NCI-H524 (cell line): ENCODE results near the gene CDH12.

Experiments used
- DNase-seq, 2 experiments: peaks; one replicate each; lab custom pipeline; 2025; lab: John Stamatoyannopoulos, UW

CDH12 gene

DNA sequence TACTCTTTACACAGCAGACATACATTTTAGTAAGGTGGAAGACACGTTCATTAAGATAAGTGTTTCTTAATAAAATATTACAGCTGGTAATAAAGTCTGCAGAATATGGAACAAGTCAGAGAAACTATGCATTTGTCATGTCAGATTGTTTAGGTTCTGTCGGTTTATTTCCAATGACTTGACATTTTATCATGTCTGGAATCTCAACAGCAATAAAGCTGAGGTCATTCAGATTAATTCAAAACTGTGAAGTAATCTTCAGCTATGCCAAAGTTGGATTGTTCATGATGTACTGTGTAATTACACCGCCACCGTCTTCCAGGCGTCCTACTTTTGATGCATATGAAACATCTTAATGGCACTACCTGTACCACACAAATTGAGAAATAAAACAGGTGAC is 1032.6 kb downstream of the CDH12 start:
- DNase-seq: no peak

DNA sequence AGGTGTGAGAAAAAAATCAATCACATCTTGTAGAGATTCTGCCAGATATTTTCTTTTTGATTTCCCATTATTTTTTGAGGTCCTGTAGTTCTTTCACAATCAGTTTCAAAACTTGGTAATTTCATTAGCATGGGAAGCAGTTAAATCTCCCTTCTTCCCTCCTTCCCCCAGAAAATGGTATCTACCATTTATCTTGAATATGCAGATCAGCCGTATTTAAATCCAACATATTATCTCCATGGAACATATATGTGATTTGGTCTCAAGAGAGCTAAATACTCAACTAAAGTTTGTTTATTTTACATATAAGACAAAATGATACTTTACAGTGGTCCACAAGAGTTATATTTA is 1034.8 kb downstream of the CDH12 start:
- no peak for DNase-seq

DNA sequence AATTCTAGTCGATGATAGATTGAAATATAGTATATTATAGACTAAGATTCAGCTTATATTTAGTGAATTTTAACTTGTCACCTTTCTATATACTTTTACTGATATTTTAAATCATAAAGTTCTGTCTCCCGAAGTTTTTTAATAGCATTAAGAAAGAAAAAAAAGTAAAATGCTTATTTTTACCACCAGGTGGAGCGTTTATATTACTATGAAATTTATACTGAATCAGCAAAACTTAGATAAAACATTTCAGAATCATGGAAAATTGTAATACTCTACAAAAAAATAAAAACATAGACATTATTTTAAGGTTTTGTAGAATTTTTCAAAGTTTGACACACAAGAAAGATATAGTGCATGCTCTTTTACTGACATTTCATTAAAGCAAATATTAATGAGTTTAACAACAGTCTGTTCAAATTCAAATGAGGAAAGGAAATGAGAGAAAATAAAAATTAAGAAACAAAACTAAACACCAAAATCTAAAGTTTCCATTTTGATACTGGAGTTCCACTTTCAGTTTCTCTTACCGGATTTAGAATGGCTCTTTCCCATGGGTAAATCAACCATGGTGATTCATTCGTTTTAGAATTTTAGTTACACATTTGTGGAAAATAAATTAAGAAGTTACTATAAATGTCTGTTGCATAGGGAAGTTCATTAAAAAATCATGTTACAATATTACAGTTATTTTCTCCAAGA is 1035.3 kb downstream of the CDH12 start:
- DNase-seq: peak in 1 of 2 experiments; percentile 19

GRCh38 chr5:21810737-21811316 is 1042.3 kb downstream of the CDH12 start:
- DNase-seq: peak in 1 of 2 experiments; percentile 62

GRCh38 chr5:21809611-21810010 is 1043.5 kb downstream of the CDH12 start:
- DNase-seq: no peak

DNA sequence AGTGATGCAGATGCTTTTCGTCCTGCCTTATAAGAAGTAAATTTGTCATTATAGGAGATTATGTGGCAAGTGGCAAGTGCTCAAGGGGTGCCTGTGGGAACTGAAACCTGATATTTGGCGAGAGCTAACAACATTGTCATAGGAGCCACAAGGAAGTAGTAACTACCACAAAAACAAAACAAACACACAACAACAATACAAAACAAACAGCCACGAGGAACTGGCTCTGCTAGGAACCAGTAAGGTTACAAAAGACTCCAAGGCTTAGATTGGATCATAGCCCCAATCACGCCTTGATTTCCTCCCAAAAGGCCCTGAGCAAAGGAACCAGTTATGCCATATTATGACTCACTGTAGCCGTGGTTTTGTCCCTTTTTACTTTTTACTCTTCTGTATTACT is 1045.2 kb downstream of the CDH12 start:
- DNase-seq: peak in 1 of 2 experiments; percentile 76

GRCh38 chr5:21806943-21807342 is 1046.2 kb downstream of the CDH12 start:
- DNase-seq: no peak

- no peak for DNase-seq
Observed at GRCh38 chr5:21806271-21806670, 1046.9 kb downstream of the CDH12 start.

- DNase-seq: peak; percentile 25 to 76
Observed at GRCh38 chr5:21802869-21803490, 1050.2 kb downstream of the CDH12 start.

DNA sequence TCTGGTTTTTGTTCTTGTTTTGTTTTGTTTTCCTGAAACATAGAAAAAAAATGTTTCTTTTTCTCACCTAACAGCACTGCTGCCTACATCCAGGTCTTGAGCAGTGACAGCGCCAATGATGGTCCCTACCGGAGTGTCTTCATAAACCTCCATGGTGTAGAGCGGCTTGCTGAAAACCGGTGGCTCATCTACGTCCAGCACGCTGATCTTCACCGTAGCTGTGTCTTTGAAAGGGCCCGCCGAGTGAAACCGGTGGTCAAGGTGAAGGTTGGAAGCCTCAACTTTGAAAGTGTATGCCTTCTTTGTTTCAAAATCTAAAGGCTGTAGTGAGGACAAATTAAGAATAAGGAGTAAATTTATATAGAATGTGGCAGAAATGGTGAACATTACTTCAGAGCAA is 1051.0 kb downstream of the CDH12 start:
- DNase-seq: no peak

- DNase-seq: no peak
Observed at GRCh38 chr5:21792748-21793147, 1060.4 kb downstream of the CDH12 start.

GRCh38 chr5:21791304-21791703 is 1061.8 kb downstream of the CDH12 start:
- no peak for DNase-seq

DNA sequence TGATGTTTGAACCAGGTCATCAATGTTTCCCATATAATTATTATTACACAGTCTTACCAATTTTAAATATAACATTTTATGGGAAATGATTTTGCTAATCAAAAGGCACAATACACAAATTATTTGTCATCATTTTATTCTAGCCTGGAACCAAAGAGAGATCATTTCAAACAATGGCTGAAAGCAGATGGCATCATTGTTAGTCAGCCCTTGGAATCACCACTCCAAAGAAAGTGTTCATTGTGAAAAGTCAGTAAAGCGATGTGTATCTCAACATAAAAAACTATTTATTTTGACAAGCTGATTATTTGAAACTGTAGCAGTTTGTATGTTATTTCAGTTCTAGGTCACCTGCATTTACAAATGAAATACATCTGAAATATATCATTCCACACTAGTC is 1068.7 kb downstream of the CDH12 start:
- DNase-seq: no peak

DNA sequence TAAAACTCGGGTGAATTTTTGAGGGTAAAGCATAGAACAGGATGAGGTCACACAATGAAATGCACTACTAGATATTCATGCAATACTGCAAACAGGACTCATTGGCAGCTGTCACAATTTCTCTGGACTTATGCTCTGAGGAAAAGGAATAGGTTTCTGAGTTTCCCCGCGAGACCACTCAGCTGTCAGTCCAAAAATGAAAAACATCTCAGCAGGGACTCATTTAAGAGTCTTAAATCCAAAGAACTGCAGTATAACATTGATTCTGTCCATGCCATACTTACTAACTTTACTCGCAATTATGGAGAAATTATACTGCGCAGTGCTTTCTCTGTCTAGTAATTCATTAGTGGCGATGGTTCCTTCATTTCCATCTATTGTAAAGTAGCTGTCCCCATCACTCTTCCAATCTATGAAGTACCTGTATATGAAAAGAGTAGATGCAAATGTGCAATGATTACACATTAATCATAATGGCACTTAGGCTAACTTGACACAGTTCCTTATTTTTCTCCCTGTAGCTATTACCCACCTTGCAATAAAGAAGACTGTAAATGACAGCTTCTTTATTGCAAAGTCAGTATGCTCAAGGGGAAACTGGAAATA is 1070.0 kb downstream of the CDH12 start:
- DNase-seq: no peak

DNA sequence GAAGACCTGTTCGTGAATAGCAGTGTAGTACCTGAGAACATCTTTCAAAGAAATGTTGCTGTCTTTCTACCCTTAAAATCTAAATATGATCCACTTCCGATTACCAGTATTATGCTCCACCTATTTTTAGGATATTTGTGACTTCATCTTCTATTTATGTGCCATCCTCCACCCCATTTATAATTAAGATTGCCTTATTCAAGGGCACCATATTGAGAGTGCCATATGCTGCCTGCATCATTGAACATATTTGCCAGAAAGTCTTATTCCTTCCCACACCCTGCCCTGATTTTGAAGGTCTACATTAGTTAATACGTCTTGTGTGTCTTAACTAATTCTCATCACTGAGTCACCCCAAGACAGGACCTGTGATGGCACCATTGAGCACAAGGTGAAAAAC is 1076.7 kb downstream of the CDH12 start:
- peak in 1 of 2 experiments; percentile 66 for DNase-seq

DNA sequence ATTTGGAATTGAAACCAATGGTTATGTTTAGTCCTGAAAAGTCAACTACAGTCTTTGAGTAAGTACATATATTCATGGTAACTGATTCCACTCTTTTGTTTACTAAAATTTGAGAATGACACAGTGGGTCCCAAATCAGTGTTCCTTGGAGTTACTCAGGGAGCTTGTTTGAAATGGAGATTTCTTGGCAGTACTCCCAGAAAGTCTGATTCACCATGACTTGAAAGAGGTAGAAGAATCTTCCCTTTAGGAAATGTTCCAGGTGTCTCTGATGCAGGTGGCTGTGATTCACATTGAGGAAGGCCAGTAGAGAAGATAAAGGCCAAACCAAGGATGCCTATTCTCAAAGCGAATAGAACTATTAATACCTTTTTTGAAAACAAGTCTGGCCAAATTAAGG is 1078.3 kb downstream of the CDH12 start:
- no peak for DNase-seq

GRCh38 chr5:21774281-21774680 is 1078.9 kb downstream of the CDH12 start:
- no peak for DNase-seq

DNA sequence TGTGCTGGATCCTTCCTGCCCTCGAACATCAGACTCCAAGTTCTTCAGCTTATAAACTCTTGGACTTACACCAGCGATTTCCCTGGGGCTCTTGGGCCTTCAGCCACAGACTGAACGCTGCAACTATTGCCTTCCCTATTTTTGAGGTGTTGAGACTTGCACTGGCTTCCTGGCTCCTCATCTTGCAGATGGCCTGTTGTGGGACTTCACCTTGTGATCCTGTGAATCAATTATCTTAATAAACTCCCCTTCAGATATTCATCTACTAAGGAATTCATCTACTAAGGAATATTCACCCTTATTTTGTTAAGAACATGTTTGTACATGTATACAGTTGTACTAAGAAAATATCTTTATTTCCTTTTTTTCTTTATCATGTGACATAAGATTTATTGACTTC is 1079.7 kb downstream of the CDH12 start:
- no peak for DNase-seq

DNA sequence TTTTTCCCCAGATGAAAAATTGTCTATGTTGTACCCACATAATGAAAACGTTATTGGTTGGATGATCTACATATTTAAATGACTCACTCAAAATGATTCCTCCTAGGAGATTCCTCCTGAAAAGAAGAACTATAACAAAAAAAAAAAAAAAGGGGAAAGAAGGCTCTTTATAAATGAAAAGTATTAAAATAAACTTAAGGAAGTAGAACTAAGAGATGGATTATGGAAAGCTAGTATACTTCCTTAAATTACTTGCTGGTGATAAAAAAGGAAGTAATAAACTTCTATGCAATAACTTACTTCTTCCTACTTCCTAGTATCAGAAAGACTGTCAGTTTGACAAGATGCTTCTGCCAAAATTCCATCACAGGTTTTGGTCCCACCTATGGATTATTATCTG is 1087.7 kb downstream of the CDH12 start:
- DNase-seq: no peak

DNA sequence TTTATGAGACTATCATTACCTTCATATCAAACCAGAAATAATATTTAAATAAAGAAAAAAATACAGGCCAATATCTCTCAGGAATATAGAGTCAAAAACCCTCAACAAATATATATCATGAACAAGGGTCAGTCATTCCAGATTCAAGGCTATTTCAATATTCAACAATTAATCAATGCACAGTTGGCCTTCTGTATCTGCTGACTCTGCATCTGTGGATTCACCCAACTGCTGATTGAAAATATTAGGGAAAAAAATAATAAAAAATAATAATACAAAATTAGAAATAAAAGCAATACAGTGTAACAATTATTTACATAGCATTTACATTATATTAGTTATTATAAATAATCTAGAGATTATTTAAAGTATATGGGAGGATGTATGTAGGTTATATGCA is 1114.0 kb downstream of the CDH12 start:
- DNase-seq: no peak

DNA sequence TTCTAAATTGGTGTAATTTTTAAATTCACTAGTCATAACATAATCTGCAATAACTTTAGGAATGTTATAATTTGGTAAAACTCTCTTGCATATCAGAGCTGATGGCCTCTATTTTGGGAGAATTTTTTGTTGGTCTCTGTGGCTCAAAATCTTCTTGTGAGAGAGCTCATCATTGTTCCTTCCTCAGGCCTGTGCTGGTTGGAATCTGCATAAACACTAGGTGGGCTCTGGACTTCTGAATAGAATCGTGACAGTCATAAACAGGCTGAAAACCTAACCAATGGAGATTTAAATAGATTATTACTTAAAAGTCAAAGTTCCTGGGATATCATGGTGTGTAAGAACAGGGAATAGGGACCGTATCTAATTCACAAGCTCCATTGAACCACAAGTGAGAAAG is 1129.6 kb downstream of the CDH12 start:
- DNase-seq: no peak

GRCh38 chr5:21711866-21712758 is 1141.0 kb downstream of the CDH12 start:
- no peak for DNase-seq
